WTC11 (cell line): ENCODE data around the gene LHFPL2. TPM values are rescaled to one million over a fixed set of nuclear protein-coding genes. Genes with fewer than 3 reads are reported as not detected.
"Not testable (repeated sequence)": the region's sequence is repeated elsewhere in the genome, so short reads cannot be mapped to it uniquely, and the experiment has no call there.

Experiments used
- ATAC-seq: fragments of 200-7000 bp; cut with Tn5 transposase; 2 replicates; pipeline ENCODE4 v1.10.0; 2021; ENCODE audit warnings: mild to moderate bottlenecking, moderate library complexity
- CTCF ChIA-PET: fragments of 300-600 bp; sonication (Branson Sonifier 250); formaldehyde crosslinking; loops from one replicate; lab custom pipeline; 2021; ENCODE audit warnings: antibody characterized with exemption; lab: Charles Lee
- POLR2A ChIA-PET: fragments of 350-600 bp; sonication (Branson Sonifier 250); formaldehyde crosslinking; loops from one replicate; lab custom pipeline; 2021; ENCODE audit warnings: antibody characterized with exemption; lab: Charles Lee
- DNase-seq: peaks from one replicate; pipeline ENCODE4 v3.0.0; 2021; ENCODE audit warnings: low spot score
- H3K27ac Mint-ChIP-seq: 2 replicates; pipeline ENCODE4 v1.8.0; 2021; ENCODE audit warnings: mixed read lengths
- H3K27me3 Mint-ChIP-seq: 2 replicates; pipeline ENCODE4 v1.8.0; 2021; ENCODE audit warnings: low read depth, mild to moderate bottlenecking, moderate library complexity, mixed read lengths
- H3K36me3 Mint-ChIP-seq: 2 replicates; pipeline ENCODE4 v1.8.0; 2021; ENCODE audit warnings: mixed read lengths
- H3K4me1 Mint-ChIP-seq: 2 replicates; pipeline ENCODE4 v1.8.0; 2022; ENCODE audit warnings: mixed read lengths
- H3K4me3 Mint-ChIP-seq: 2 replicates; pipeline ENCODE4 v1.8.0; 2021; ENCODE audit warnings: mild to moderate bottlenecking, moderate library complexity, mixed read lengths
- H3K9me3 Mint-ChIP-seq: 2 replicates; pipeline ENCODE4 v1.8.0; 2021; ENCODE audit warnings: mixed read lengths
- CREM ChIP-seq: sonication (generic); formaldehyde crosslinking; IDR thresholded peaks from 2 replicates; pipeline ENCODE4 v1.8.1; 2022; ENCODE audit warnings: mild to moderate bottlenecking, missing genetic modification reagents, moderate library complexity
- FOXK1 ChIP-seq: sonication (generic); formaldehyde crosslinking; IDR thresholded peaks from 2 replicates; pipeline ENCODE4 v1.8.0; 2022; ENCODE audit warnings: mild to moderate bottlenecking, moderate library complexity, missing genetic modification reagents
- GABPB1 ChIP-seq: sonication (generic); formaldehyde crosslinking; IDR thresholded peaks from 2 replicates; pipeline ENCODE4 v1.8.1; 2023; ENCODE audit warnings: mild to moderate bottlenecking, missing genetic modification reagents
- HMGA2 ChIP-seq: fragments of 250-450 bp; sonication (Bioruptor Pico); IDR thresholded peaks from 2 replicates; pipeline ENCODE4 v1.4.0; 2021; ENCODE audit warnings: mild to moderate bottlenecking, moderate library complexity
- NR1H2 ChIP-seq: sonication (generic); formaldehyde crosslinking; IDR thresholded peaks from 2 replicates; pipeline ENCODE4 v1.9.0; 2021; ENCODE audit warnings: mild to moderate bottlenecking, moderate library complexity, missing genetic modification reagents
- ZNF121 ChIP-seq: sonication (generic); formaldehyde crosslinking; IDR thresholded peaks from 2 replicates; pipeline ENCODE4 v1.8.0; 2023; ENCODE audit warnings: missing genetic modification reagents
- ZNF423 ChIP-seq: fragments of 250-450 bp; sonication (Bioruptor Pico); IDR thresholded peaks from 2 replicates; pipeline ENCODE4 v2.1.2; 2022; ENCODE audit warnings: mild to moderate bottlenecking, moderate library complexity
- total RNA-seq: library from RNA; stranded (reverse); gene quantifications from 3 replicates; pipeline ENCODE4 v1.2.3, GENCODE V29; 2021

LHFPL2 gene
- total RNA-seq, 1 experiment from 2014 or later = 40.6 TPM

GRCh38 chr5:78690253-78690972 lies 41.8 kb upstream of the LHFPL2 start:
- Mint-ChIP-seq H3K27ac (peak overlapping the region; percentile 94), H3K4me3 (peak overlapping the region; percentile 16; the same call in 1 of the 2 replicates), H3K4me1 (peaks cover 32% of the 10 kb centered on the region), H3K36me3 (peaks cover 25% of the 10 kb centered on the region), H3K27me3 (no peaks in the 10 kb centered on the region), H3K9me3 (peaks cover 28% of the 10 kb centered on the region)
- POLR2A ChIA-PET = no interaction called here
- TF ChIP-seq ZNF121 (CRISPR knock-in tag) (no peak), CREM (CRISPR knock-in tag) (0 out of 2 replicates have a peak, but pooled peaks have one; percentile 53)
- no peak for DNase-seq
- ATAC-seq = peak; percentile 62
- CTCF ChIA-PET = interaction anchor here (0.5 to 1.2 kb wide), 3 partner anchors 70 to 157 kb away, joined by 3 to 5 read pairs (median 5); no protein-coding TSS in a partner anchor

- Mint-ChIP-seq H3K36me3 (peaks cover 22% of the 10 kb centered on the region), H3K27me3 (no peaks in the 10 kb centered on the region), H3K4me3 (no peak overlapping the region), H3K9me3 (peaks cover 25% of the 10 kb centered on the region), H3K27ac (peak overlapping the region; percentile 66), H3K4me1 (peaks cover 32% of the 10 kb centered on the region)
- no peak for TF ChIP-seq NR1H2 (CRISPR knock-in tag)
- TF ChIP-seq ZNF423 (CRISPR knock-in tag) = 0 out of 2 replicates have a peak, but pooled peaks have one; percentile 49
- no peak for ATAC-seq
- ChIA-PET POLR2A (no interaction called here), CTCF (no interaction called here)
- DNase-seq = no peak
Observed at GRCh38 chr5:78689540-78690252, 41.1 kb upstream of the LHFPL2 start.

- H3K27me3 Mint-ChIP-seq, H3K27ac Mint-ChIP-seq, POLR2A ChIA-PET, ATAC-seq, H3K4me3 Mint-ChIP-seq, DNase-seq, CTCF ChIA-PET: not testable (repeated sequence)
- Mint-ChIP-seq H3K36me3 (peaks cover 19% of the 10 kb centered on the region), H3K4me1 (peaks cover 25% of the 10 kb centered on the region), H3K9me3 (peaks cover 23% of the 10 kb centered on the region)
Observed at GRCh38 chr5:78687514-78687913, 38.9 kb upstream of the LHFPL2 start.

- Mint-ChIP-seq H3K36me3 (peaks cover 27% of the 10 kb centered on the region), H3K9me3 (peaks cover 35% of the 10 kb centered on the region)
- ATAC-seq, H3K27me3 Mint-ChIP-seq, CTCF ChIA-PET, DNase-seq, POLR2A ChIA-PET, H3K4me1 Mint-ChIP-seq, H3K27ac Mint-ChIP-seq, H3K4me3 Mint-ChIP-seq: not testable (repeated sequence)
Observed at GRCh38 chr5:78683905-78684304, 35.3 kb upstream of the LHFPL2 start.

GRCh38 chr5:78679905-78680304 lies 31.3 kb upstream of the LHFPL2 start:
- Mint-ChIP-seq H3K4me1 (no peaks in the 10 kb centered on the region; the same call in 1 of the 2 replicates), H3K27ac (no peak overlapping the region), H3K4me3 (no peak overlapping the region), H3K27me3 (peaks cover 3% of the 10 kb centered on the region; the same call in 1 of the 2 replicates), H3K9me3 (peaks cover 26% of the 10 kb centered on the region), H3K36me3 (peaks cover 21% of the 10 kb centered on the region)
- peak; percentile 97; the same call in 1 of the 2 replicates for TF ChIP-seq HMGA2 (CRISPR knock-in tag)
- no peak for TF ChIP-seq FOXK1 (CRISPR knock-in tag)
- CTCF ChIA-PET = no interaction called here
- POLR2A ChIA-PET = no interaction called here
- no peak for DNase-seq
- ATAC-seq = no peak

GRCh38 chr5:78677777-78678668 lies 29.5 kb upstream of the LHFPL2 start:
- POLR2A ChIA-PET = no interaction called here
- TF ChIP-seq HMGA2 (CRISPR knock-in tag) (no peak), GABPB1 (CRISPR knock-in tag) (peak; percentile 52; the same call in 1 of the 2 replicates)
- TF ChIP-seq, all 79 proteins: peak for 1
- CTCF ChIA-PET = no interaction called here
- Mint-ChIP-seq H3K27ac (no peak overlapping the region), H3K36me3 (peaks cover 13% of the 10 kb centered on the region), H3K4me3 (no peak overlapping the region), H3K9me3 (peaks cover 17% of the 10 kb centered on the region), H3K27me3 (no peaks in the 10 kb centered on the region; the same call in 1 of the 2 replicates), H3K4me1 (no peaks in the 10 kb centered on the region; the same call in 1 of the 2 replicates)
- ATAC-seq (no peak), DNase-seq (no peak)
